ENCODE measurements around the gene ACOT9. TPM values are rescaled to one million over a fixed set of nuclear protein-coding genes. Genes with fewer than 3 reads are reported as not detected.
A peak's percentile ranks its signal among the peaks of the same experiment; 100 is the strongest.

ACOT9 gene
- total and polyA plus RNA-seq, 12 donors = 44.8 to 79.7 (median 67.9) TPM

DNA sequence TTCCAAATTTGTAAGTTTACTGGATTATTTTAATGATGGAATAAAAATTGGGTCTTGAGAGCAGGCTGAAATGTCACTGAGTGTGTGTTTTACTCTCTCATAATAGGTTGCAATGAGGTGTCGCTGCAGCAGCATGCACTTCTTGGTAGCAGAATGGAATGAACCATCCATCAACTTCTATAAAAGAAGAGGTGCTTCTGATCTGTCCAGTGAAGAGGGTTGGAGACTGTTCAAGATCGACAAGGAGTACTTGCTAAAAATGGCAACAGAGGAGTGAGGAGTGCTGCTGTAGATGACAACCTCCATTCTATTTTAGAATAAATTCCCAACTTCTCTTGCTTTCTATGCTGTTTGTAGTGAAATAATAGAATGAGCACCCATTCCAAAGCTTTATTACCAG lies 42.5 kb upstream of the ACOT9 start:
- Histone ChIP-seq H3K36me3 (peaks cover 0 to 20% (median 0%) of the 10 kb centered on the region in 9 donors), H3K9me3 (peaks cover 0 to 6% (median 0%) of the 10 kb centered on the region in 11 donors), H3K4me3 (peak overlapping the region; percentile 7 to 86 (median 78)), H3K27ac (peak overlapping the region in 8 of 10 donors; percentile 8 to 97 (median 94)), H3K4me1 (peaks cover 0 to 34% (median 6%) of the 10 kb centered on the region in 9 donors), H3K27me3 (no peaks in the 10 kb centered on the region)
- TF ChIP-seq, protein P1, sequence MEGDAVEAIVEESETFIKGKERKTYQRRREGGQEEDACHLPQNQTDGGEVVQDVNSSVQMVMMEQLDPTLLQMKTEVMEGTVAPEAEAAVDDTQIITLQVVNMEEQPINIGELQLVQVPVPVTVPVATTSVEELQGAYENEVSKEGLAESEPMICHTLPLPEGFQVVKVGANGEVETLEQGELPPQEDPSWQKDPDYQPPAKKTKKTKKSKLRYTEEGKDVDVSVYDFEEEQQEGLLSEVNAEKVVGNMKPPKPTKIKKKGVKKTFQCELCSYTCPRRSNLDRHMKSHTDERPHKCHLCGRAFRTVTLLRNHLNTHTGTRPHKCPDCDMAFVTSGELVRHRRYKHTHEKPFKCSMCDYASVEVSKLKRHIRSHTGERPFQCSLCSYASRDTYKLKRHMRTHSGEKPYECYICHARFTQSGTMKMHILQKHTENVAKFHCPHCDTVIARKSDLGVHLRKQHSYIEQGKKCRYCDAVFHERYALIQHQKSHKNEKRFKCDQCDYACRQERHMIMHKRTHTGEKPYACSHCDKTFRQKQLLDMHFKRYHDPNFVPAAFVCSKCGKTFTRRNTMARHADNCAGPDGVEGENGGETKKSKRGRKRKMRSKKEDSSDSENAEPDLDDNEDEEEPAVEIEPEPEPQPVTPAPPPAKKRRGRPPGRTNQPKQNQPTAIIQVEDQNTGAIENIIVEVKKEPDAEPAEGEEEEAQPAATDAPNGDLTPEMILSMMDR (IDR thresholded peaks at IDR 0.05) = no peak
- 43 to 66% methylated on average over 2 of the region's 2 CpGs for WGBS, 2 donors
- ATAC-seq = peak in 3 of 8 donors; percentile 19 to 38 (median 33)
- no peak for DNase-seq
- intact Hi-C loops (cut with DNase I) = loop anchor here in 2 of 10 donors (10.0 kb wide), 2 partner anchors 69 to 119 kb away; partner anchors contain the start of genes APOO (in 1 of the 2) and CXorf58 (in 1 of the 2)

DNA sequence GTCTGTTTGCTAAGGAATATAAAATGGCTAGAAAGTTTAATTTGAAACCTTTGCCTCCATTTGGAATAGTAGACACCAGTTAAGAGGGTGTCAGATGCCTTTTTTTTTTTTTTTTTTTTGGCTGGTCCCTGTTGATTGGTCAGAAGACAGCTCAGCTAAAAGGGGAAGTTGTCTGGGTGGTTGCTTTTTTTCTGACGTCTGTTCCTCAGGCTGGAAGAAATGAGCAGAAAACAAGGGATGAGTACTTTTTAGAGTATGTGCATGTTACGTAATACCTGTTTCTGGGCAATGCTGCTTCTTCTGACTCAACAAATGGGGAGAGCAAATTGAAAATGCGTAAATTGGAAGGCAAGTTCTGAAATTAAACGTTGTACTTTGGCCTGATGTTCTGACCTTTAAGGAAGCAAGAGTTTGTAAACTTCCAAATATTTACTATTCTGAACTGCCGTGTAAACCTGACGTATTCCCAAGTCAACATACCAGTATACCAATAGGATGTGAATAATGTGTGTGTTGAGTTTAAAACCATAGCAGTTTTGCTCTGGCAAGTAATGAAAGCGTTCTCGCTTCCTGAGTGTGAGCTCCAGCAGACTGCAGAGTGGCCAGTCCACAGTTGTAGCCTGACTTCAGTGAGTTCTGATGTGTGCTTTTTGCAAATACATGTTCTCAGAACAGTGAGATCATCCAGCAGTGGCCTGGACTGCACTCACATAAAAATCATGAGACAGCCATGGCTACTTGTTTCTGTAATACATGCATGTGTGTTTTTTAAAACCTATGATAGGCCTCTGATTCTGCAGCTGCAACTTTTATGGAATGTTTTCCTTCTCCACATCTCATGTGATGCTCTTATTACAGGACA lies 41.6 kb upstream of the ACOT9 start:
- ATAC-seq = no peak

DNA sequence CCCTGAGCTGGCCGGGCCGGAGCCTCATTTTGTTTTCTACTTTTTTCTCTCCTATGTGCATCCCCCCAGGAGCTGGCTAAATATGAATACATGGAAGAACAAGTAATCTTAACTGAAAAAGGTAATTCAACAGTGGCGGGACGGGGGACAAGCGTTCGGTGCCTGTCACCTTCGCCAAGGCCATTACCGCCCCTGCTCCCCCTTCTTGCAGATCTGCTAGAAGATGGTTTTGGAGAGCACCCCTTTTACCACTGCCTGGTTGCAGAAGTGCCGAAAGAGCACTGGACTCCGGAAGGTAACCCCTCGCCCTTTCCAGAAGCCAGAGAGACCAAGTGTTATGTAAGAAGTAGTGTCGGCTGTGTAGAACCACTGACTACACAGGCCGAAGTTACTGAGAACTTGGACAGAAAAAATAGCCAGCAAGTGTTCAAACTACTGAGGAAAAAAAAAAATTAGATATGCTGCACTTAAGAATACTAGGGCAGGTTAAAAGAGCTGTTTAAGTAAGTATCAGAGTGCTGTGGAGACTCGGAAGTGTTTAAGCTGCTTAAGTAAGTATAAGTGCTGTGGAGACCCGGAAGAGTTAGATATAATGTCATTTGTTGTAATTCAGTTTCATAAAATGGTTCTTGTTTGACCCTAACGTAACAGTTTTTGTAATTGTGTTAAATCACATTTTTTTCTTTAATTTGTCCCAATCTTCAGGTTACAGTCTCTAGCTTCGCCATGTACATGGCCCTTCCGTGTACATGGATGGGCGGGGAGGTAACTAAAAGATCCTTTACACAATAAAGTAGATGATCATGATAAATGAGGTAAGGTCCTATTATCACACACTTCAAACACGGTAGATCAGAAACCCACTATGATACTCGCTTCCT lies 40.8 kb upstream of the ACOT9 start:
- peak in 4 of 8 donors; percentile 2 to 15 (median 11) for ATAC-seq
- H3K36me3 ChIP-seq = peaks cover 0 to 20% (median 0%) of the 10 kb centered on the region in 9 donors

More for the DNA sequence above, 41.6 kb upstream of the ACOT9 start:
- no peaks in the 10 kb centered on the region for H3K27me3 ChIP-seq
- WGBS, 2 donors = 37 to 57% methylated on average over 8 of the region's 8 CpGs
- TF ChIP-seq, protein P1 (IDR thresholded peaks at IDR 0.05) = no peak
- peaks cover 0 to 20% (median 0%) of the 10 kb centered on the region in 9 donors for H3K36me3 ChIP-seq
- H3K4me3 ChIP-seq = peak overlapping the region; percentile 7 to 86 (median 78)
- H3K4me1 ChIP-seq = peaks cover 0 to 34% (median 6%) of the 10 kb centered on the region in 9 donors
- H3K9me3 ChIP-seq = peaks cover 0 to 6% (median 0%) of the 10 kb centered on the region in 11 donors
- peak overlapping the region; percentile 83 to 97 (median 94) for H3K27ac ChIP-seq
- intact Hi-C loops (cut with DNase I) = loop anchor here in 6 of 10 donors (5.0 to 10.0 kb wide), 7 partner anchors 42 to 268 kb away; partner anchors contain the start of genes ACOT9 (in 2 of the 6), APOO (in 1 of the 6), CXorf58 (in 1 of the 6) and EIF2S3 (in 1 of the 6)
- no peak for DNase-seq

More for the DNA sequence above, 40.8 kb upstream of the ACOT9 start:
- H3K9me3 ChIP-seq = peaks cover 0 to 6% (median 0%) of the 10 kb centered on the region in 11 donors
- H3K27me3 ChIP-seq = no peaks in the 10 kb centered on the region
- peak overlapping the region; percentile 57 to 86 (median 78) for H3K4me3 ChIP-seq
- intact Hi-C loops (cut with DNase I) = loop anchor here in 8 of 10 donors (1.0 to 10.0 kb wide), 10 partner anchors 42 to 268 kb away; partner anchors contain the start of genes ACOT9 (in 2 of the 8), APOO (in 1 of the 8), CXorf58 (in 1 of the 8) and EIF2S3 (in 1 of the 8)
- no peak for DNase-seq
- 18 to 19% methylated on average over 21 of the region's 21 CpGs for WGBS, 2 donors
- H3K27ac ChIP-seq = peak overlapping the region; percentile 83 to 97 (median 94)
- H3K4me1 ChIP-seq = peaks cover 0 to 34% (median 6%) of the 10 kb centered on the region in 9 donors
- TF ChIP-seq, protein P1 (IDR thresholded peaks at IDR 0.05) = no peak
